ENCODE results near the gene CBARP.

Gene CBARP

DNA sequence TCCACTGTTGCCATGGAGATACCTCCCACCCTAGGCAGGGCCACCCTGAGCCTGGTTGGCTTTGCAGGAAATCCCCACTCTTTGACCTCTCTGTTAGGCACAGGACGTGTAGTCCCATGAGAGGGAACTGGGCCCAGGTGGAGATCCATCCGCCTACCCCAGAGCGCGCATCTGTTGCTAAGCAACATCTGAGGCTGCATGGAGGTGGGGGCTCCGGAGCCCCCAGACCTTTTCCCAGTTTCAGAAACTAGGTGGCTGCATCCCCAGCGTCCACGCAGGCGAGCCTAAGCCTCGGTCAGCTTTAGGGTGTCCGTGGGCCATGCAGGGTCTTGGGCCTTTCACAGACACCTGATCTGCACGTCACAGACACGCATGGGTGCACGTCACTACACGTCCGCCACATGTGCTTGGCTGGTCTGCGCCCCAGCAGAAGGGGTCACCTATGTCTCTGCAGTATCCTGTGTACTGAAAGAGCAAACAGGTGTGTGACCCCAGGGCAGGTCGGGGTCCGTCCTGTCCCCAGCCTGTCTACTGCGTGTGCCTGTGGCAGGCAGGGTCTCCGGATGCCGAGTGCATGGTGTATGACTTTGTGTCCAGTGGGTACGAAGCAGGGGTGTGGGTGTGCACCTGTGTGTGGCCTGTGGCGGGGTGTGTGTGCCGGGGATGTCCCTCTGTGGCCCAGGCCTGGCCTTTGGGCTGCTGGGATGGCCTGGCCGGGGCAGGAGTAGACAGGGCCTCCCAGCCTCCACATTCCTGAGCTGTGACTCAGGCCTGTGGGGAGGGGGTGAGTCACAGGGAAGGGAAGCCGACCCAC, 27.2 kb upstream of the CBARP start:
- DNase-seq = no peak

DNA sequence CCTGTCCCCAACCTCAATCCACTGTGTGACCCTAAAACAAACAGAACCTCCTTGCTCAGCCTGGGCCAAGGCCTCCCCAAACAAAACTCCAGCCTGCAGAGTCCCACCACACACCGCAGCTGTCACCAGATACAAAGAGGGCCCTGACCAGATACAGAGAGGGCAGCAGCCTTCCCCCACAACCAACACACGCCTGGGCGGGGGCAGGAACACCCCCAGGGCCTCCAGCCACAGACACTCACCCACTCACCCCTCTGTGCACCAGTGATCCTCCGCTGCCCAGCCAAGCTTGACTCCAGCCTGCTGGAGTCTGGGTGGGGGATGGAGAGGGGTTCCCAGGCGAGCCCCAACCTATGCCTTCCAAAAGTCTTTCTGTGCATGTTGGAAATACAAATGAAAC, 25.4 kb upstream of the CBARP start:
- DNase-seq = no peak

DNA sequence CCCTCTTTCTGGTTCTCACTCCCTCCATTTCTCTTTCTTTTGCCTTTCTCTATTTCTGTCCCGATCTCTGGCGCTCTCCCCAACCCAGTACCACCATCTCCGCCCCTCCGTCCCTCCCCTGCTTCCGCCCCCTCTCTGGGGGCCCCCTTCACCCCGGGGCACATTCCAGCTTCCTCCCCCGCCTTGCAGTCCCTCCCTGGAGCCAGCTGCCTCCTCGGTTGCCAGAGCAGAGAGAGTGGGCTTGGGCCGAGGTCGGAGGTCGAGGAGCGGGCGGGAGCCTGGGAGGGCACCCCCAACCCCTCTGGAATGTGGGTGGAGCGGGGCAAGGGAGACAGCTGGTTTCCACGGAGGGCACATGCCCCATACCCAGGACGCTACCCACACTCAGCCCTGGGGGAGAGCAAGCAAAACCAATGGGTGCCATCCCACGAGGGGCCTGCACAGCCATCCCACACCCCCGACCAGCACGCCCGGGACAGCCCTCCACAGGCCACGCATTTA, 24.9 kb upstream of the CBARP start:
- no peak for DNase-seq

DNA sequence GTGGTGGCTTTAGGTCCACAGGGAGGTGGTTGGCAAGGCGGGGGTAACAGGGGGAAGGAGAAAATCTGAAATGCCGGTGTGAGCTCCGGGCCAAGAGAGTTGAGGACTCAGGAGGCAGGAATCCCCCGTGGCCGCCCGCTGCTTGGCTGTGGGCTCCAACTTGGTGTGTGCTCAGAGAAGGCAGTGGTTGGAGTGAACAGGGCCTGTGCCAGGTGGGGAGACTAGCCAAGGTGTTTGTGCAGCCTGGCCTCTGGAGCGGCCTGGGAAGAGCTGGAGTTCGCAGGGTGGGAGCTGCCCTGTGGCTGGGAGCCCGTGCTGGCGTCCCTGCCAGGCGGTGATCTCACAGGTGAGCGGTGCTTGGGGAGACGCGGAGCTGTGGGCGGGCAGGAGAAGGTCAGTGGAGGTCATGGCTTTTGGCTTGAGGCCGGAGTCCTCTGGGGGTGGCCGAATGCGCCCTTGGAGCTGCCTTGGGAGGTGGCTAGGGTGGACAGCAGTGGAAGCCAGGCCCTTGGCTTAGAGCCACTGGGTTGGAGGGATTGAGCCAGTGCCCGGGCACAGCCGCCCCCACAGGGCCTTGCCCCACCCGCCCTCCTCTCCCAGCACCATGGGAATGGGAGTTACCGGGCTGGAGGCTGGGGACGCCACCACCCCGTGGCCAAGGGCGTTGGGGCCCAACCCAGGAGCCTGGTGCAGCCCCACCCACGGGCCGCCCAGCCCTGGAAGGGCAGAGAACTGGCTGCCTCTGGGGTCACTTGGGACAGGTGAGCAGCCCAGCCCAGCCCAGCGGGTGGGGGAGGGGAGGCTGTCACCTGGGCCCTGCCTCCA, 24.2 kb upstream of the CBARP start:
- peak in 1 of 2 experiments; percentile 44 for DNase-seq

DNA sequence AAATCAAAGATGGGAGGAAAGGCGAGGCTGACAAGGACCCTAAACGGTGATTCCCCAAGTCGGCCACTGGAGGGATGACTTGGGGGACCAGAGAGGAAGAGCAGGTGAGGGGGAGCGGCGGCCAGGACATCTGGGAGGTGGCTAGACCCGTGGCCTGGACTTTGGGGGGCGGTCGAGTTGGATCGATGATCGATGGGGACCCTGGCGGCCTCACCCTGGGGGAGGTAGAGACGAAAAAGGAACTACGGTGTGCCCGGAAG, 23.7 kb upstream of the CBARP start:
- DNase-seq = no peak

DNA sequence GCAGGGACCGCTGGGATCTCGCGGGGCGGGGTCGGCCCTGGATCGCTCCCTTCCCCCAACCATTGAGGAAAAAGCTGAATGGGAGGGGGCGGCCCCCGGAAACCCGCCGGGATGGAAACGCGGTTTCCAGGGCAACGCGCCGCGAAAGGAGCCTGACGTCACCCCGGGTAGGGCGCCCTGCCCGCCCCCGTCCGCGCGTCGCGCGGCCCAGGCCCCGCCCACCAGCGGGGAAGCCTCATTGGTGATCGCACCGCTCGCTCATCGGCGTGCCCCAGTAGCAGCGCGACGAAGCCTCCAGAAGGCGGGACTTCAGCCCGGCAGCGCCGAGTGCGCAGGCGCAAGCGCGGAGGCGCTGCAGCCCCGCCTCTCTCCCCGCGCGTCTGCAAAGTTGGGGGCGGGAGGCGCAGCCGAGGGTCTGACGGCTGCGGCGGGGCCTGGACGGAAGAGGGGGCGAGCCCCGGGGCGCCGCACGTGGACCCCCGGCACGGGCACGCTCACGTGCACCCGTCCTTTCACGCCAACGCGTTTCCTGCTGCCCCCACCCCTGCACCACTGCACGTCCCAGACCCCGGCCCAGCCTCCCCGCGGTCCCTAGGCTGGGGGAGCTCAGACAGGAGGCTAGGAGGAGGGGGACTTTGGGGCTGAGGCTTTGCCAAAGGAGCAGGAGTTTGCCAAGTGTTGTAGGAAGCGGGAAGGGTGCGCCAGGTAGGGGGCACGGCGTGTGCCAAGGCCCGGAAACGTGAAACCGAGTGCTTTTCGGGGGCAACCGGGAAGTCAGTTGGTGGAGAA, 23.1 kb upstream of the CBARP start:
- DNase-seq = peak; percentile 95 to 97

DNA sequence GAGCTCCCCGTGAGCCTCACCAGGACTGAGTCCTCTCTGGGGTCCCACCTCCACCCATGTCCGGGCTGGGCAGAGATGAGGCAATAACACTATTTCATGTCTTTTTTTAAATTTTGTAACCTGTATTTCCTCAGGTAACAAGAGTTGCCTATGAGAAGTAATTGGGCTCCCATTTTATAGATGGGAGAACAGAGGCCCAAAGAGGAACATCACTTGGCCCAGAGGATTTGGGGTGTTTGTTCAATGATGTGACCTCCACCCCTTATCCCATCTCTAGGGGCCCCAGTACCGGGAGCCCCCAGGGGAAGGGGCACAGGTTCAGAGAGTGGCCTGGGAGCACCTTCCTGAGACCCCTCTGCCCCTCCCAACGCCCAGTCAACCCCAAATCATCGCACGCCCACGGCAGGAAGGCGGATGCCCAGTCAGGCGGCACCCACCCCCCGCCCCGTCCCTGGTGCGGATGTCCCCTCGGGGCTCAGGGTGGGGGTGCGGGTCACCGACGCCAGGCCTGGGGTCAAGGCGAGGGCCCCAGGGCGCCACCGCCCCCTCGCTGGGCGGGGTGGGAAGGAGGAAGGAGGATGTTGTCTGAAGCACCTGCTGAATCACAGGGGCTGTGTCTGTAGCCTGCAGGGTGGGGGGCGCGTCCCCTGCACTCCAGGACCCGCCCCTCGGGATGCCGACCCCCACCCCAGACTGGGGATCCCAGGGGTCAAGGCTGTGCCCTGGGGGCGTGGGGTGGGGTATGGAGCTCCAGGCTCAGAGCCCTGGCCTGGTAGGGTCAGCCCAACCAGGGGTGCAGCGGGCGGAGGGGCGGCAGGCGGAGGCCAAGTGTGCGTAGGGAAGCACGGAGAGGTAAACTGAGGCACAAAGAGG, 22.3 kb upstream of the CBARP start:
- DNase-seq = peak; percentile 65 to 69

DNA sequence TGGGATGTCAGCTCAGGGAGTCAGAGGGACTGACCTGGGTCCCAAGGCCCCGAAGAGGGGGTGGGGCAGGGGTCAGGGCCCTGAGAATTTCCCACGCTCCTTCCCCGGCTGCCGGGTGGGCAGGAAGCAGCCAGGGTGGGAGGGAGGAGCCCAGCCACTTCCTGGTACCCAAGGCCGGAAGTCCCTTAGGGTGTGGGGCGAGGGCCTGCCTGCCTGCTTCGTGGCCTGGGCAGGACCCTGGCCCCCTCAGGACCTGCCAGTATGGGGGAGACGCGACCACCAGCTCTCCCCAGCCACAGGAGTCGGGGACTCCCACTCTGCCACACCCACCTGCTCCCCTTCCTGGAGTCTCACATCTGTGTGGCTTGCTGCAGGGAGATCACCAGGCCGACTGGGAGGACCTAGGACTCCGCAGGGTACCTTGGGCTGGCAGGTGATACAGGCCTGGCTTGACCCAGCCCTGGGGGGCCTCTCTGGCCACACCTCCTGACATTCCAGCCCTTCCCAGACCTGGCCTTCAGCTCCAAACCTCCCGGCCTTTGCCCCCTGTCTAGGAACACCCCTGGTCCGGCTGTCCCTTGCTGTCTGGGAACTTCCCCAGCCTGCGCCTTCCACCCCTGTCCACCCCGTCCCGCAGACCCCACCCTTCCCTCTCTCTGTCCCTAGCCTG, 21.5 kb upstream of the CBARP start:
- peak; percentile 77 to 84 for DNase-seq

DNA sequence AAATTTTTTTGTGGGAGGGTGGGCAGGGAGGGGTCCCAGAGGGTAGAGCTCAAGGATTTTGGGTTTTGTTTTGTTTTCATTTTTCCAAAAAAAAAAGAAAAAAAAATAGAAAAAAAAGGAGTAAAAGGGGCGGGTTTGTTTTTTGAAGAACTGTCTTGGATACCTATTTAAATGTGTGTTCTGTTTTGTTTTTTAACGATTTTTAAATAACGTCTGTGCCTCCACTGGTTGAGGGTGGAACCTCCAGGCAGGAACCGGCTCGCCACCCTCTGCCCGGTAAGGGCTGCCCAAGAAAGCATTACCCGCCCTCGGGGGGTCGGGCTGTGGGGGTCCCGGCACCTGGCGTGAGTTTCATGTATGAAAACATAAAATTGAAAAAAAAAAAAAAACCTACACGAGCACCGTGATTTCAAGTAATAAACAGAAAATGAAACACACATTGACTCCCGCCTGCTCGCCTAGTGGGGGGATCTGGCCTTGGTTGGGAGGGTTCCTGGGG, 21.0 kb upstream of the CBARP start:
- DNase-seq = no peak

DNA sequence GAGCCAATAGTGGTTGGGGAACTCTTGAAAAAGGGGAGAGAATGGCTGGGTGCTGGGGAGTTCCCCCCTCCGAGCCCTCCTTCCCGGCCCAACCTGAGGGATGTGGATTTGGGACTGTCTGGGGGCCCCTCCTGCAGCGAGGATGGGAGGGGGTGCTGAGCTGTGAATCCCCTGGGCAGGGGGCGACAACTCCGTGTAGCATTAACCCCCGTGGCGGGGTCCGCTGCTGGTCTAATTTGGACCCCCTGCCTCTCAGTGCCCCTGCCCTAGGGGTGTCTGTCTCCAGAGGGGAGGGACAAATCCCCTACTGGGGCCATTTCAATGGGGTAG, 20.3 kb upstream of the CBARP start:
- no peak for DNase-seq

DNA sequence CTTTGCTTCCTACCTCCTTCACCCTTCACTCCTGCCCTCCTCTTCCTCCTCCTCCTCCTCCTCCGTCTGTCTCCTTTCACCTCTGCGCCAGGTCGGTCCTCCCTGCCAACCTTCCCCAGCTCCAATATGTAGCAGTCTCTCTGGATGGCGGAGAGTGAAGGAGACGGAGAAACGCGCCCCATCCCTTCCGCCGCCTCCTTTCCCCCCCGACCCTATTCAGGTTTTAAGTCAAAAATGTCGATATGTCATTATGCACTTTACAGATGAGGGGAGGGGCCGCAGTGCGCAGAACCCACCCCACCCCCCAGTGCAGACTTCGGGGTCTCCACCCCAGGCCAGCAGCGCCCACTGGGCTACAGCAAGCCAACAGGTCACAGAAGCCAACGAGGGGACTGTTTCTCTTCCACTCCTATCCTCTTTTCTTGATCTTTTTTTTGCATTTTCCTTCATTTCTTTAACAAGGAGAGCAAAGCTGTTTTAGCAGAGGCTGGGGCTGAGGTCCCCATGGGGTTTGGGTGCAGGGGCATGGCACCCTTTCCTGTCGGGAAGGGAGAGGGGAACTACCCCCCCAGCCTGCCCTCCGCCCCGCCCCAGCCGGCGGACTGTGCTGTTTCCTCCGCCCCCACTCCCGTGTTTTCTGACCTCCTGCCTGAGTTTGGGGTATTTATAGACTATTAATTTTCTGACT, 19.8 kb upstream of the CBARP start:
- no peak for DNase-seq

DNA sequence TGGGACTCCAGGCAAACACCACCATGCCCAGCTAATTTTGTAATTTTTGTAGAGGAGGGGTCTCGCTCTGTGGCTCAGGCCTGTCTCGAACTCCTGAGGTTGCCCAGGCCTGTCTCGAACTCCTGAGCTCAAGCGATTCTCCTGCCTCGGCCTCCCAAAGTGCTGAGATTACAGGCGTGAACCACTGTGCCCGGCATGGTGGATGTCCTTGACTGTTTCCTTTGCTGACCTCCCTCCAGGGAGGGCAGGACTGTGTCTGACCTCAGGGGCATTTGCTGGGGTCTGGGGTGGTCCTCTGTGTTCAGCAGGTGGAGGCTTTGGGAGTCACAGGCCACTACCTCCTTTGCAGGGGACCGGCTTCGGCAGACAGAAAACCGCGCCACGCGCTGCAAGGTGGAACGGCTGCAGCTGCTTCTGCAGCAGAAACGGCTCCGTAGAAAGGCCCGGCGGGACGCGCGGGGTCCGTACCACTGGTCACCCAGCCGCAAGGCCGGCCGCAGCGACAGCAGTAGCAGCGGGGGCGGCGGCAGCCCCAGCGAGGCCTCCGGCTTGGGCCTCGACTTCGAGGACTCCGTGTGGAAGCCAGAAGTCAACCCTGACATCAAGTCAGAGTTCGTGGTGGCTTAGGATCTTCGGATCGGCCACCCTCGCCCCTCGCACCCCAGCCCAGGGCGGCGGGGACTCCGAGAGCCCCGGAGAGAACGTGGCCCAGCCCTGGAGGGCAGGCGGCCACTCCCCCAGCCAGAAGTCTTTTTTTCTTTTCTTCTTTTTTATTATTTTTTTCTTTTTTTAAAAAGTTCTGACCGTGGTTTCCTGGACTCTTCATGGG, 19.1 kb upstream of the CBARP start:
- no peak for DNase-seq

DNA sequence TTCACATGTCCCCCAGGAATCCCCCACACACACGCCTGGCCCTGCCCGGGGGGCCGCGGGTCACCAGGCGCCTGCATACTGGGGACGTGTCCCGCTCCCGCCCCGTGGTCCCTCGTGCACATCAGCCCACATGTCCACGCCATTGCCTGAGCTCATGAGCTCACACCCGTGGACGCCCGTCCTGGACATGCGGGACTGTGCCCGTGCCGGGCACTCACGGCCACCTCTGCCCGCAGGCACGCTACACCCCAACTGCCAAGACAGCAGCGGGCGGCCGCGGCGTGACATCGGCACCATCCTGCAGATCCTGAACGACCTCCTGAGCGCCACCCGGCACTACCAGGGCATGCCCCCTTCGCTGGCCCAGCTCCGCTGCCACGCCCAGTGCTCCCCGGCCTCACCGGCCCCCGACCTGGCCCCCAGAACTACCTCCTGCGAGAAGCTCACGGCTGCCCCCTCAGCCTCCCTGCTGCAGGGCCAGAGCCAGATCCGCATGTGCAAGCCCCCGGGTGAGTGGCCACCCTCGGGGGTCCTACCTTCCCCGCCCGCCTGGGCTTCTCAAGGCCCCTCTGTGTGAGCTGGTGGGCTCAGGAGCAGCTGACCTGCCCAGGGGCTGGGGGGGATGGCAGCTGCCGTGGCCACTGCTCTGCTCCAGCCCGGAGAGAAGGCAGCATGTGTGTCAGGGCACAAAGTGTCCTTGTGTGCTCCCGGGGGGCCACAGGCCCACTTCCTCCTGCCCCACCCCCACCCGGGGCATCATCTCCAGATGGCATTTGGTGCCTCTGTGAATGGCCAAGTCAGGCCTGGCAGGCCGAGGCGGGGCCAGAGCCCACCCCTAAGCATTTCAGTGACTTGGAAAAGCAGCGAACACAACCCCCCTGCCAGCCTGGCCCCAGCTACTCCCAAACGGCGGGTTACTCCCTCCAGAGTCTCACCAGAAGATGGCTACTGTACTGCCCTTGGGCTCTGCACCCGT, 17.7 kb upstream of the CBARP start:
- no peak for DNase-seq

DNA sequence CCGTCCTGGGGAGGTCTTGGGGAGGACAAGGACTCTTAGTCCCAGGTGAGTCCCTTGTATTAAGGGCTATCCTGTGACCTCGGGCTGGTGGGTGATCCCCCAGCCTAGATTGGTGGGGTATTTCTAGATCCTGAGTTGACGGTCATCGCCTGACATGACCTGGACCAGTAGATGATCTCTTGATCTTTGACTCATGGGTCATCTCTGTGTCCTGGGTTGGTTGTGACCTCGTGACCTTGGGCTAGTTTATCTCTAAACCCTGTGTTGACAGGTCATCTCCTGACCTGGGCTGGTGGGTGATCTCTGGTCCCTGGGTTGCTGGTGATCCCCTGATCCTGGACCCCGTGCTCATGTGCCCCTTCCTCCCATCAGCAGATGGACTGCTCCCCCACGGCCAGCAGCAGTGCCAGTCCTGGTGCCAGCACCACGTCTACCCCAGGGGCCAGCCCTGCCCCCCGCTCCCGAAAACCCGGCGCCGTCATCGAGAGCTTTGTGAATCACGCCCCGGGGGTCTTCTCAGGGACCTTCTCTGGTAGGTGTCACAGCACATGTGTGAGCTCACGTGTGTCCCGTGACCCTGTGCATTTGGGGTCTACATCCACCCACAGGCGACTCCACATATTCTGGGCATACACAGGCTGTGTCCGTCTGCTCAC, 16.9 kb upstream of the CBARP start:
- DNase-seq = no peak

DNA sequence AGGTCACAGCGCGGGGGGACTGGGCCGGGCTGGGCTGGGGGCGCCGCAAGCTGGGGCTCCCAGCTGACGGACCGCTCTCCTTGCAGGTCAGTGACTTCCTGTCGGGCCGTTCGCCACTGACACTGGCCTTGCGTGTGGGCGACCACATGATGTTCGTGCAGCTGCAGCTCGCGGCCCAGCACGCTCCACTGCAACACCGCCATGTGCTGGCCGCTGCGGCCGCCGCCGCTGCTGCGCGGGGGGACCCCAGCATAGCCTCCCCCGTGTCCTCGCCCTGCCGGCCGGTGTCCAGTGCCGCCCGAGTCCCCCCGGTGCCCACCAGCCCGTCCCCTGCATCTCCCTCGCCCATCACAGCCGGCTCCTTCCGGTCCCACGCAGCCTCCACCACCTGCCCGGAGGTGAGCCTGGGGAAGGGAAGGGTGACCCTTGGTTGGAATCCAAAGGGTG, 16.3 kb upstream of the CBARP start:
- no peak for DNase-seq

DNA sequence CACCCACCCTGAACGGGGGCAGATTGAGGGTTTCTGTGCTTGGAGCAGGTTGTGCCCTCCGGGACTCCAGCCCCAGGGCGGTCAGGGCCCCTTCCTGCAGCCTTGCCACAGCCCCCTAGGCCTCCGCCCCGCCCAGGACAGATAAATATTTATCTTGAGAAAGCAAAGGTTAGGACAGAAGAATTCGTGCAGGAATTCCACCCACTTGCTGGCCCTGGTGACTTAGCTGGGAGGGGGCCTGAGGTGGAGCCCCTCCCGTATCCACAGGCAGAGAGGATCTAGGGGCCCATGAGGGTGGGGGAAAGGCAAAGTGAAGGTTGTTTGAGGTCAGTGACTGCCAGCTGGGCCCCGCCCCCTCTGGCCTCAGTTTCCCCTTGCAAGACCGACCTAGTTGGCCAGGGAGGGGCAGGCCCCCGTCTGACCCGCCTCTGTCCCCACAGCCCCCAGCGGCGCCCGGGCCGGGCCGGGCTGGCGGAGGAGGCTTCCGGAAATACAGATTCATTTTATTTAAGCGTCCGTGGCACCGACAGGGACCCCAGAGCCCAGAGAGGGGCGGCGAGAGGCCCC, 15.8 kb upstream of the CBARP start:
- no peak for DNase-seq

DNA sequence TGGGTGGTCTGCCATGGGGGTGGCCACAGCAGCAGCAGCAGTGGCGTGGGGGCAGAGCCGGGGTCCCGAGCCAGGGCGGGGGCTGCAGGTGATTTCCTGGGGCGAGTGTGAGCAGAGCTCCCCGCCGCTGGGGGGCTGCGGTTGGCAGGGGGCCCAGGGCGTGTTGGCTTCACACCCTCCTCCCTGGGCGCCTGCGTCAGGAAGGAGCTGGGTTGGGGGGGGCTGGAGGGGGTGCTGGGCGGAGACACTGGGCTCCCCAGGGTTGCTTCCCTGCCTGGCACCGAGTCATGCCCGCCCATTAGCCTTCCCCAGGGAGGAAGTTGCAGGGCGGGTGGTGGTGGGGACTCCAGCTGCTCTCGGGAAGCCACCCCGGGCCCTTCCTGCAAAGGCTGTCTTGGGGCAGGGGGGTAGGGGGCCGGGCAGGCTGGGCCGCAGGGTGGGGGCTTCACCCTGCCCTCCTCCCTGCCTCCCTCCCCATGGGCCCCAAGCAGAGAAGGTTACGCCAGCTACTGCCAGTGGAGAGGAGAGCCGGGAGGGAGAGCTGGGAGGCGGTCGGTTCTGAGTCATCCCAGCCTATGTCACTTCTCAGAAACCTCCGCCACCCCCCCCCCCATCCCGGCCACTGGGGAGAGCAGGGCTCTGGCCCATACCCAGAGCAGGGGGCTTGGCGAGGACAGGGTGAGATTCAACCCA, 15.2 kb upstream of the CBARP start:
- DNase-seq = peak; percentile 81 to 85
